Measurements from ENCODE around the gene FNDC11. TPM values are rescaled to one million over a fixed set of nuclear protein-coding genes. Genes with fewer than 3 reads are reported as not detected.

The FNDC11 gene
- total RNA-seq, 3 donors from 2014 or later (not counting 1 experiment from before 2014, with no cell fraction given), result 0.19 to 0.75 (median 0.25) TPM

GRCh38 chr20:63595416-63596127 is 41.6 kb downstream of the FNDC11 start:
- no peak overlapping the region for H3K27ac Mint-ChIP-seq
- intact Hi-C loops (cut with micrococcal nuclease), result no loop called here
- H3K4me1 Mint-ChIP-seq, result peaks cover 0 to 6% of the 10 kb centered on the region in 2 donors
- no peaks in the 10 kb centered on the region for H3K9me3 Mint-ChIP-seq
- H3K4me3 Mint-ChIP-seq, result no peak overlapping the region
- DNase-seq (no peak), ATAC-seq (peak in 1 of 3 donors; percentile 35)
- H3K27ac ChIP-seq (ENCODE audit: low read length), result no peak overlapping the region
- 95% methylated on average over 30 of the region's 30 CpGs for WGBS (ENCODE audit: insufficient coverage)
- no peak for TF ChIP-seq CTCF (IDR thresholded peaks at IDR 0.05)
- no peaks in the 10 kb centered on the region for H3K27me3 Mint-ChIP-seq (ENCODE audit: low read depth in 2 of 2)
- no peaks in the 10 kb centered on the region for H3K36me3 Mint-ChIP-seq
- H3K27me3 ChIP-seq (ENCODE audit: control insufficient read depth, insufficient read depth, low read length), result no peaks in the 10 kb centered on the region
- H3K36me3 ChIP-seq (ENCODE audit: control insufficient read depth, insufficient read depth, low read length), result peaks cover 49% of the 10 kb centered on the region
- H3K4me3 ChIP-seq (ENCODE audit: low read length), result no peak overlapping the region
- H3K9me3 ChIP-seq (ENCODE audit: control insufficient read depth, insufficient read depth, low read length), result no peaks in the 10 kb centered on the region
- H3K4me1 ChIP-seq (ENCODE audit: control insufficient read depth, insufficient read depth, low read length), result no peaks in the 10 kb centered on the region

GRCh38 chr20:63596423-63596822 is 42.5 kb downstream of the FNDC11 start:
- Histone ChIP-seq H3K27me3 (ENCODE audit: control insufficient read depth, insufficient read depth, low read length) (no peaks in the 10 kb centered on the region), H3K36me3 (ENCODE audit: control insufficient read depth, insufficient read depth, low read length) (peaks cover 42% of the 10 kb centered on the region), H3K9me3 (ENCODE audit: control insufficient read depth, insufficient read depth, low read length) (peaks cover 1% of the 10 kb centered on the region), H3K4me1 (ENCODE audit: control insufficient read depth, insufficient read depth, low read length) (no peaks in the 10 kb centered on the region), H3K27ac (ENCODE audit: low read length) (no peak overlapping the region), H3K4me3 (ENCODE audit: low read length) (no peak overlapping the region)
- TF ChIP-seq CTCF (IDR thresholded peaks at IDR 0.05), result no peak
- H3K4me3 Mint-ChIP-seq, result no peak overlapping the region
- intact Hi-C loops (cut with micrococcal nuclease), result no loop called here
- H3K27ac Mint-ChIP-seq, result no peak overlapping the region
- DNase-seq (no peak), ATAC-seq (no peak)
- H3K4me1 Mint-ChIP-seq, result peaks cover 0 to 11% of the 10 kb centered on the region in 2 donors
- H3K9me3 Mint-ChIP-seq, result no peaks in the 10 kb centered on the region
- 99% methylated on average over 6 of the region's 6 CpGs for WGBS (ENCODE audit: insufficient coverage)
- no peaks in the 10 kb centered on the region for H3K27me3 Mint-ChIP-seq (ENCODE audit: low read depth in 2 of 2)
- no peaks in the 10 kb centered on the region for H3K36me3 Mint-ChIP-seq

GRCh38 chr20:63597651-63598478 is 43.9 kb downstream of the FNDC11 start:
- H3K4me3 ChIP-seq (ENCODE audit: low read length), result no peak overlapping the region
- no peaks in the 10 kb centered on the region for H3K4me1 ChIP-seq (ENCODE audit: control insufficient read depth, insufficient read depth, low read length)
- H3K4me3 Mint-ChIP-seq, result no peak overlapping the region
- TF ChIP-seq CTCF (IDR thresholded peaks at IDR 0.05), result no peak
- H3K36me3 ChIP-seq (ENCODE audit: control insufficient read depth, insufficient read depth, low read length), result peaks cover 35% of the 10 kb centered on the region
- no peak for ATAC-seq
- no peak overlapping the region for H3K27ac Mint-ChIP-seq
- H3K36me3 Mint-ChIP-seq, result no peaks in the 10 kb centered on the region
- no peaks in the 10 kb centered on the region for H3K27me3 ChIP-seq (ENCODE audit: control insufficient read depth, insufficient read depth, low read length)
- DNase-seq, result no peak
- H3K9me3 Mint-ChIP-seq, result no peaks in the 10 kb centered on the region
- H3K27me3 Mint-ChIP-seq (ENCODE audit: low read depth in 2 of 2), result no peaks in the 10 kb centered on the region
- peaks cover 9% of the 10 kb centered on the region for H3K9me3 ChIP-seq (ENCODE audit: control insufficient read depth, insufficient read depth, low read length)
- no peak overlapping the region for H3K27ac ChIP-seq (ENCODE audit: low read length)
- 95% methylated on average over 23 of the region's 23 CpGs for WGBS (ENCODE audit: insufficient coverage)
- peaks cover 5 to 11% of the 10 kb centered on the region in 2 donors for H3K4me1 Mint-ChIP-seq
- intact Hi-C loops (cut with micrococcal nuclease), result no loop called here
